GM15510 (cell line): ENCODE results near the gene COL5A1.

Experiments
- POLR2A ChIP-seq: IDR thresholded peaks from 3 replicates; pipeline ENCODE4 v1.6.1; 2011; ENCODE audit warnings: borderline replicate concordance; ENCODE audit not compliant: insufficient read length; ENCODE audit errors: extremely low read depth

COL5A1 gene

GRCh38 chr9:134852906-134853654, 211.5 kb downstream of the COL5A1 start:
- TF ChIP-seq POLR2A, result no peak

GRCh38 chr9:134853893-134854292, 212.3 kb downstream of the COL5A1 start:
- no peak for TF ChIP-seq POLR2A

- TF ChIP-seq POLR2A, result no peak
Measured at GRCh38 chr9:134854541-134854981, 213.0 kb downstream of the COL5A1 start.

- no peak for TF ChIP-seq POLR2A
Measured at GRCh38 chr9:134855231-134855899, 213.8 kb downstream of the COL5A1 start.

DNA sequence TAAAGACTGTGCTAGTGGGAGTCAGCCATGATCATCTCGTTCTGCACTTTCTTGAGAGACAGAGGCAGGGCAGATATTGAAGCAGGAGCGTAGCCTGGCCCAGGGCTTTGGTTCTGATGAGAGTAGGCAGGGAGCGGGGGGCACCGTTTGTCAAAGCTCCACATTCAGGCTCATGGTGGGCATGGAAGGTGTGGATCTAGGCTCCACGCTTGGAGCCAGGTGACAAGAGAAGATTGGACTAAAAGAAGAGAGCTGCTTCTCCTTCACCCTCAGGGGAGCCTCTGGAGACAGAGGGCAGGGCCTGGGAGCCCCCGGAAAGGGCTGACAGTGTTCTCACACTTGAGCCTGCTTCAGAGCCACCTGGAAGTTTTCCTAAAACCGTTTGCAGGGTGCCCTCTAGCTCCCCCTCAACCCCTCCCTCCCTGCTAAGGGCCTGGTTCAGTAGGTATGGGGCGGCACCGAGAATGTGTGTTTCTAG, 214.3 kb downstream of the COL5A1 start:
- TF ChIP-seq POLR2A, result no peak

DNA sequence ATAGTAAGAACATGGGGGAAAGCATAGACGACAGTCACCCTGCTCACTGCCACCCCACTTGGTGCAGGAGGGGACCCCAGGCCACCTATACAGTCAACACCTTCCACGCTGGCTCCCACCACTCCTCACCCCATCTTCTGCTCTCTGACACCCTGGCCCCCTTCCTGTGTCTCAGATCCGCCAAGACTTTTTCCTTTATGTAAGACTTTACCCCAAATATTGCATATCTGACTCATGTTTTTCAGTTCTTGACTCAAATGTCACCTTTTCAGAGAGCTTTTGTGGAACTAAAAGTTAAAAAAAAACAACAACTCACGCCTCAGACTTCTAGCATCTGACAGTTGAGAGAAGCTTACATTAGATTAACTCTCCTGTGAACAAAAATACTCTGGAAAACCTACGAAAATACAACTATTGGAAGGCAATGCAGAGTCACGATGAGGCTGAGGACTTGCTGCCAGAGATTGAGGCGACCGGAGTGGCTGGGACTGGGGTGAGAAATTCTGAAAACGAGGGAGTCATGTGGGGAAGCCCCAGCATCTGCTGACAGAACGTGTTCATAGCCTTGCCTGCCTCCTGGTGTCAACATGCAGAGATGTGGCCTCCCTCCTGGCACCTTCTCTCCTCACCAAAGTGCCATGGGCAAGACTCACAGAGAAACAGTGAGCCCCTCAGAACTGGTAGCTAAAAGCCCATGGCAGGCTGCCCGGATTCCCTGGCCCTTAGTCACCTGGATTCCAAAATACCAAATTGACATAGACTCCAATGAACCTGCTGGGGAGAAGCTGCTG, 216.6 kb downstream of the COL5A1 start:
- no peak for TF ChIP-seq POLR2A

DNA sequence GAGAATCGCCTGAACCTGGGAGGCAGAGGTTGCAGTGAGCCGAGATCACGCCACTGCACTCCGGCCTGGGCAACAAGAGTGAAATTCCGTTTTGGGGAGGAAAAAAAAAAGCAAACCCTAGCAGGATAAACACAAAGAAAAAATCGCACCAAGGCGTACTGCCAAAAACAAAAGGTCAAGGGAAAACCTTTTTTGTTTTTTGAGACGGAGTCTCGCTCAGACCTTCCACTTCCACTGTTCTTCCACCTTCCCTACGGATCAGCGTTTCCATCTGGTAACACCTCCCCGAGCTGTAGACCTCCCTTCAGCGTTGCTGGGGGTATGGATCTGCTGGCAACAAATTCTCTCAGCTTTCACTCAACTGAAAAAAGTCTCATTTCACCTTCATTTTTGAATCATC, 218.9 kb downstream of the COL5A1 start:
- TF ChIP-seq POLR2A, result no peak

DNA sequence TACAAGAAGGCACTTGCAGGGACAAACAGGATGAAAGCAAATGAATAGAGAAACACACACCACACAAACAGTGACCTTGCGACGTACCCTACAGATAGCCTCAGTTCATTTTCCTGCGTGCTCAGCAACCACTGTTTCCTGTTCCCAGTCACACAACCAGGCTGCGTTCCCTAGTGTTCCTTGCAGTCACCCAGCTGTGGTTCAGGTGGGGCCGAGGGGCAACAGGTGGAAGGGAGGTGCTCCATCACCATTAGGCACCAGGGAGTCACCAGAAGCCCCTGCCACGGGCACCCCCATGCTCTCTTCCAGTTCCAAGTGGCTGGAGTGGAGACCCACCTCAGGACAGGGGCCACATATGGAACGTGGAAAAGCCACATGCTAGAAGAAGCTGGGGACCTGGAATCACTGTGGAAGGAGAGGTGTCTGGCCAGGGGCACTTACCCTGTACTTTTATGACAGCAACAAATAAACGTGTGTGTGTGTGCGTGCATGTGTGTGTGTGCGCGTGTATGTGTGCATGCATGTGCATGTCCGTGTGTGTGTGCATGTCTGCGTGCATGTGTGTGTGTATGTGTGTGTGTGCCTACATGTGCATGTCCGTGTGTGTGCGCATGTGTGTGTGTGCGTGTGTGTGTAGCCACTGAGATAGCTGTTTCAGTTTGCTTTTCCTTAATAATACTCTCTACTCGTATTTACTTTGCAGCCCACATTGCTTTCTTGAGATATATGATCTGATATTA, 220.2 kb downstream of the COL5A1 start:
- no peak for TF ChIP-seq POLR2A

- TF ChIP-seq POLR2A, result no peak
Measured at GRCh38 chr9:134863306-134863902, 221.8 kb downstream of the COL5A1 start.

DNA sequence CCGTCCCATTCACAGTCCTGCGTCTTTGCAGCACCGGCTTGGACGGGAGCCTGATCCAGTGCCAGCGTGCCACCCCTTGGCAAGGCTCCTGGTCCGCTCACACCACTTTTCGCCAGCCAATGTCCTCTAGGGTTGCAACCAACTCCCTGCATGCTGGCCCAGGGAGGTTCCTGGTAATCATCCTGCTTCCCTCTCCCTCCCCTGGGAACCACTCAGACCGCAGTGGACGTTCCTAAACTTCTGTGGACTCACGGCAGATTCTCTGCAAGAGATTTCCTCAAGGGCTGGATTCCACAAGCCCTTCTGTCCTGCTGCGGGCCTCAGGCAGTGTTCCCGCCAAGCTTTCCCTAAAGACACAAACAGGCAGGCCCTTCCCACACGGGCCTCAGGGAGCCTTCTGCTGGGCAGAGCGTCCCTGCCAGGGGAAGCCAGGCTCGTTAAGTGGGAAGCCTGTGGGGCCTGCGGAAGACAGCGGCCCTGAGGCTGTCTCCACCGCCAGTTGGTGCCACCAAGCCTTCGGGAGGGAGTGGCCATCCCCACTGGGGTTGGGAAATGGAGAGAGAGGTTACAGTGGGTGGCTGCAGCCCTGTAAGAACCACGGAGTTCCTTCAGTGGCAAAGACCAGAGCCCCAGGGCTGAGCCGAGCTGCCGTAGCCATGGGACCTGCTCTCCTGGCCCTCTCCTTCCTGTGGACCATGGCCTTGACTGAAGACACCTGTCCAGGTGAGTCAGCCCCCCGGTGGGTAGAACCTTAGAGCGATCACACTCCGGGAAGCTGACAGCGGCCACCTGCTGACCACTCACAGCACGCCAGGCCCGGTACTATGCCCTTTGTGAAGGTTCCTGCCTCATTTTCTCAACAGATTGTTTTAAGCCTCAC, 222.6 kb downstream of the COL5A1 start:
- TF ChIP-seq POLR2A, result no peak

GRCh38 chr9:134864821-134865190, 223.2 kb downstream of the COL5A1 start:
- TF ChIP-seq POLR2A, result no peak

- TF ChIP-seq POLR2A, result no peak
Measured at GRCh38 chr9:134867917-134868750, 226.5 kb downstream of the COL5A1 start.
